ENCODE measurements around the gene MOV10.
"Not testable (repeated sequence)": the region's sequence is repeated elsewhere in the genome, so short reads cannot be mapped to it uniquely, and the experiment has no call there.

MOV10 gene

DNA sequence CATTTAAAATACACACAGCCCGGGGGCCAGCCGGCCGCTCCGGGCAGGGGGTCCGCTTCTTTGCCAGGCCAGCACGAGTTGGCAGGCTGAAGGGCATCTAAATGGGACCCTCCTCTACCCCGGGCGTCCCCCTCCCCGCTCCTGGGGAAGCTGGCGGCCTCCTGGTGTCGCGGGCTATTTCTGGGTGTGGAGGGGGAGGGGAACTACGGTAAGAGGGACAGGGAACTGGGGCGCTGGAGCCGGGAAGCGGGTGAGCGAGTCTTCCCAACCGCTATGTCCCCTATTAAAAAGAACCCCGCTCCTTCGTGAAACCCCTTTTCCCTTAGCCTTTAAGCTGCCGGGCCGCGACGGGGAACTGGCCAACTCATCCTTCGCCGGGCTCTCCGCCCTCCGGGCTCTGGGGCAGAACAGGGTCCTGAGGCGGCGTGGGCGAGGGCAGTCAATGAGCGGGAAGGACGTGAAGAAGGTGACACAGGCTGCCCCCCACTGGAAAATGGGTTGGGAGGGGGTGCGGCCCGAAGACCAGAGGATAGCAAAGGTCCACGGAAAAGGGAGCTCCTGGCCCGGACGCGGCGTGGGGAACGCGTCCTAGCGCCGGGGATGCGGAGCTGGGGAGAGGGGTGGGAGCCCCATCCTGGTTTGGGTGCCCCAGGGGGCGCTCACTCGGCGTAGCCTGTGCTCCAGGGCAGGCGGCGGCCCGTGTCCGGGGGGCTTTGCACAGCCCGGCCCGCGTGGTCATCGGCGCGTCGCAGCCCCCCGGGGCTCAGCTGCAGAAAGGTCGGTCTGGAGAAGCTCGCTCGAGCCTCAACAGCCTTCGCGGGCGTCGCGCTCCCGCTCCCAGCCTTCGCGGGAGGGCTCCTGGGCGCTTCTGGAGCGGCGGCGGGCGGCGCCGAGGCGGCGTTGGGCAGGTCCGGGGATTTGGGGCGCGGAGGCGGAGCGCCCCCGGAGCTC is 40.1 kb downstream of the MOV10 start:
- no peak for DNase-seq

- DNase-seq = peak; percentile 43
These were observed 41.0 kb downstream of the MOV10 start, which contains the start of gene PPM1J for GRCh38 chr1:112715264-112716053. Gene PPM1J (minus strand): TSS chr1:112715332. CDS start chr1:112715301, 31 bp downstream.

GRCh38 chr1:112716133-112716720 is 41.8 kb downstream of the MOV10 start:
- DNase-seq = peak; percentile 42

DNA sequence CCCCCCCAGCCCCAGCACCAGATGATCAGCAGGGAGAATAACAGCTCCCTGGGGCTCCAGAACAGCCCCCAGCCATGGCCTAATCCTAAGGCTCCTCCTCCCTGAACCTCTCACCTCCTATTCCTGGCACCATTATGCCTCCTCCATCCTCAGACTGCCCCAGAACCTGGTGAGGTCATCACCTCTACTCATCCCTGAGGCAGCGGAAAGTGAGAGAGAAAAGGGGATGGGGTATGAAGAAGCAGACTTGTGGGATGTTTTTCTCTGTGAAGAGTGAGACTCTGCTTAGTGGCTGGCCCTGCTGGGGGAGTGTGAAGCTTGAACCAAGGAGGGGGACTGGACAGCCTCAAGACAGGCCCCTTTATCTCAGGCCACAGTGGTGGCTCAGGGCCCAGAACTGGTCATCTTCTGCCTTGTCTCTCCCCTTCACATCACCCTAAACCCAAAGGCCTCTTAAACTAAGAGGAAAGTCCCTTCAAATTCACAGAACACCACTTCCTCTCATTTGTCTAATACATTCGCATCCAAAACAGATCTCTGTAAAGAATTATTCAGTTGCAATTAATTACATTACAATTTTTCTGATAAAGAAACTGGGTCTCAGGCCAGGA is 42.9 kb downstream of the MOV10 start:
- no peak for DNase-seq

- no peak for DNase-seq
These were observed 44.4 kb downstream of the MOV10 start for GRCh38 chr1:112718691-112719418.

- no peak for DNase-seq
These were observed 45.2 kb downstream of the MOV10 start for GRCh38 chr1:112719706-112720105.

DNA sequence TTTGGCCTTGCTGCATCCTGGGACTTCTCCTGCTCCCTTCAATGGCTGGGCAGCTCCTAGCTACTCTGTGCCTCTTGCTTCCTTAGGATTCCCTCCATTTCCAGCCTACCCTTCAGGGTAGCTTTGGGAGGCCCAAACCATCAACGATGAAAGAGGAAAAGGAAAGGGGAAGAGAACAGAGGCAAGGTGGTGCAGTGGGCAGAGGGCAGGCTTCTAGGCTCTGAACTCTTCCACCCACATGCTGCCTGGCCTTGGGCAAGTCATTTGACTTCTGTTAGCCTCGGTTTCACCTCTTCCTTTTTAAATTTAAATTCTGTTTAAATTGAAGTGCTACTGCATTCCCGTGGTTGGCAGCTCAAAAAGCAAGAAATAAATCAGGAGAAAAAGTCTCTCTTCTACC is 46.3 kb downstream of the MOV10 start:
- no peak for DNase-seq

- not testable (repeated sequence) for DNase-seq
These were observed 46.8 kb downstream of the MOV10 start for GRCh38 chr1:112721294-112721693.

GRCh38 chr1:112721966-112722524 is 47.6 kb downstream of the MOV10 start:
- DNase-seq = no peak

DNA sequence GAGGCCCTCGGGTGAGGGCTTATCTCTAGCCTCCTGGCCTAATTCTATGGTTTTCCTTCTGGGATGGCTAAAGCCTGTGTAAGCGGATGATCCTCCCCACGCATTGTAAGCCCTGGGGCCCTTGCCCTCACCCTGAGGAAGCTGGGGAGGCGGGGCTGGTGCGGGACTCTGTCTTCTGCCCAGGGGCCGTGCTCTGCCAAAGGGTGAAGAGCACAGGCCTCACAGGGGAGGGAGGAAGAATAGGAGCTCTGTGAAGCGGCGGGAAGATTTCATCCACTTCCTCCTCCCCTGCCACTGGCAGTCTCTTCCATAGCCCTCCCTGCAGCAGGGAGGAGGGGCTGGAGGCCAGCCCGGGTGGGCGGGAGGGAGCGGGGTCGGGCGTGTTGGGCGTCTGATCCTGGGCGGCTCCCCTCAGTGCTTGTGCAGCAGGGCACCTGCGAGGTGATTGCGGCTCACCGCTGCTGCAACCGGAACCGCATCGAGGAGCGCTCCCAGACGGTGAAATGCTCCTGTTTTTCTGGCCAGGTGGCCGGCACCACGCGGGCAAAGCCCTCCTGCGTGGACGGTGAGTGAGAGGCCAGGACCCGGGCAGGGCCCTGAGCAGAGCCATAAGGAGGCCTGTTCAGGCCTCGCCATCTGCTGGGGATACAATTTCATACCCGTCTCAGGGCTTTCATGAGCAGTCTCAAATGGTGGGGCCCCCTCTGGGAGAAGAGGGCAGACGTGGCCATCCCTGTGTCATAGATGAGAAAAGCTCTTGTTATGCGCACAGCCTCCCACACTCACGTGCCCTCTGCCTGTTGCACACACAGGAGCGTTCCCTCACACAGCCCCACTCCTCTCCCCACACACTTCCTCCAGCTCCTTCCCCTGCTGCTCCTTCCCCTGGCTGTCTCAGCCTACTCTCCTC is 48.4 kb downstream of the MOV10 start:
- no peak for DNase-seq

- DNase-seq = no peak
These were observed 49.0 kb downstream of the MOV10 start for GRCh38 chr1:112723511-112723839.

DNA sequence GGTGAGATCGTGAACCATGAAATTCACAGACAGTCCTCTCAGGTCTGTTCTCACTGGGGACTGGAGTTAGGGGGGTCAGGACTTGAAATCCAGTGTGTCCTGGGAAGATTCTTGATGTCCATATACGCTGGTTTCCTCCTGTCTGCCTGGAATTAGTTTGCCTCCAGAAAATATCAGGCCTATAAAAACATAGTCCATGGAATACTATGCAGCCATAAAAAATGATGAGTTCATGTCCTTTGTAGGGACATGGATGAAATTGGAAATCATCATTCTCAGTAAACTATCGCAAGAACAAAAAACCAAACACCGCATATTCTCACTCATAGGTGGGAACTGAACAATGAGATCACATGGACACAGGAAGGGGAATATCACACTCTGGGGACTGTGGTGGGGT is 49.8 kb downstream of the MOV10 start:
- DNase-seq = not testable (repeated sequence)

- DNase-seq = no peak
These were observed 53.3 kb downstream of the MOV10 start for GRCh38 chr1:112727716-112728115.

GRCh38 chr1:112728306-112728971 is 54.0 kb downstream of the MOV10 start:
- DNase-seq = not testable (repeated sequence)

DNA sequence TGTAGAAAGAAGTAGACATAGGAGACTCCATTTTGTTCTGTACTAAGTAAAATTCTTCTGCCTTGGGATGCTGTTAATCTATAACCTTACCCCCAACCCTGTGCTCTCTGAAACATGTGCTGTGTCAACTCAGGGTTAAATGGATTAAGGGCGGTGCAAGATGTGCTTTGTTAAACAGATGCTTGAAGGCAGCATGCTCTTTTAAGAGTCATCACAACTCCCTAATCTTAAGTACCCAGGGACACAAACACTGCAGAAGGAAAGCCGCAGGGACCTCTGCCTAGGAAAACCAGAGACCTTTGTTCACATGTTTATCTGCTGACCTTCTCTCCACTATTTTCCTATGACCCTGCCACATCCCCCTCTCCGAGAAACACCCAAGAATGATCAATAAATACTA is 54.6 kb downstream of the MOV10 start:
- DNase-seq = not testable (repeated sequence)

DNA sequence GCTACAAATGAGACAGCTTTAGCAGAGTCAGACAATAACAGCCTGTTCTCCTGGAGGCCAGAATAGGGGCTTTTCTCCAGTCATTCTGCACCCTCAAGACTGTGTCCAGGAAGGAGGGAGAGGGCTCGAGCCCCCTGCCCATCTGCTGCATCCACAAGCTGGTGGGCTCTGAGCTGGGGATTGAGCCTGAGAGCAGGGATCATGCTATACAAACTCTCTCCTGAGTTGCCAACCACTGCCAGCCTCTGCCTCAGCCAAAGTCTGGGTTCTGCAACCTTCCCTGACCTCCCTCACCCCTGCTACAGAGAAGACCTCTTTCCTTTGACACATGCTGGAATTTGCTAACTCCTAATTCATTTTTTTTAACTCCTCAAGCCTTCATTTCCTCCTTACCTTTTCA is 55.5 kb downstream of the MOV10 start:
- no peak for DNase-seq

DNA sequence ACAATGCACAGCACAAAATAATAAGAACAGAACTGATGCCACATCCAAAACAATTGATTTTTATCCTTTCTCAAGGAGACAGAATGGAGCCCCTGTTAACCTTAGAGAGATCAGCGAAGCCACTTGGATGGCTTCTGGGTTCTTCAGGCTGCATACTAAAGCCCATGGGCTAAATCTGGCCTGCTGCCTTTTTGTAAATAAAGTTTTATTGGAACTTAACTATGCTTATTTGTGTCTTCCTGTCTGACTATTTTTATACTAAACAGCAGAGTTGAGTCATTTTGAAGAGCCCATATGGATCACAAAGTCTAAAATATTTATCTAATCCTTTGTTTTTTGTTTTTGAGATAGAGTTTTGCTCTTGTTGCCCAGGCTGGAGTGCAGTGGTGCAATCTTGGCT is 57.0 kb downstream of the MOV10 start:
- no peak for DNase-seq

DNA sequence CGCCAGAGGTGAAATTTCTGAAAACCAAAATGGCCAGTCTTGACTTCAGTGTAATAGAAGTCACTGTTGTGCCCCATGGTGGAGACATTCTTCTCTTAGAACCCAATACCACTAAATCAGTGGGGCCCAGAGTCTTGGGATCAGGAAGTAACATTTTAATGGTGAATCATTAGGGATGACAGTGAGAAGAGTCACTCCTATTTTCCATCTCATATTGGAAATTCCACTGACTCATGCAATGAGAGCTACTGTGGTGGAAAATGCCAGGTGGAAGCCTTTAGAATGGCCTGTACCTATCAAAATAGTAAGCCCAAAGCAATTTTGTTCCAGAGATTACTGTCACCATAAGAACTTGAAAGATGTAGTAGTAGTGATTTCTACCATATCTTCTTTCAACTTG is 61.3 kb downstream of the MOV10 start:
- no peak for DNase-seq

DNA sequence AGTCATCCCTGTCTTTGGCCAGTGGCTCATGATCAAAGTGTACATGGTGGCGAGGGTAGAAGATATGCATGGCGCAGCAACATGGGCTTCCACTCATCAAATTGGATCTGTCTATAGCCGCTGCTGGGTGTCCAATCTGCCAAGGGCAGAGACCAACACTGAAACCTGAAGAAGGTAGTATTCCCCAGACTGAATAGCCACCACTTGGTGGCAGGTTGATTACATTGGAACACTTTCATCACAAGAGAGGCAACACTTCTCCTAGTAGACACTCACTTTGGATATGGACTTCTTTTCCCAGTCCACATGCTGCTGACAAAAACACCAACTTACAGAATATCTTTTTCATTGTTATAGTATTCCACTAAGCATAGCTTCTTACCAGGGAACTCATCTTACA is 63.1 kb downstream of the MOV10 start:
- no peak for DNase-seq

Measured in KG1 (cell line).